Thyroid gland (tissue), 4 donors: Measurements from ENCODE around the gene TLDC2. TPM values are rescaled to one million over a fixed set of nuclear protein-coding genes. Genes with fewer than 3 reads are reported as not detected.
"Not testable (repeated sequence)": the region's sequence is repeated elsewhere in the genome, so short reads cannot be mapped to it uniquely, and the experiment has no call there.

Experiments
- DNase-seq, 2 donors: peaks; one replicate each; pipeline ENCODE4 v3.0.0-alpha.2; 2019
- H3K27ac ChIP-seq, 3 donors: fragments of 200-600 bp; sonication (generic); 1 replicate in 2 of 3; 2 replicates in 1 of 3; pipeline ENCODE4 v1.5.1; 2016 to 2019; ENCODE audit warnings: mild to moderate bottlenecking in 1 of 3, moderate library complexity in 1 of 3
- H3K27me3 ChIP-seq: fragments of 200-600 bp; sonication (generic); one replicate; pipeline ENCODE4 v1.5.1; 2019
- H3K36me3 ChIP-seq, 2 donors: fragments of 200-600 bp; sonication (generic); one replicate each; pipeline ENCODE4 v1.5.1; 2016 to 2019
- H3K4me1 ChIP-seq, 2 donors: fragments of 200-600 bp; sonication (generic); one replicate each; pipeline ENCODE4 v1.5.1; 2017 to 2019
- H3K4me3 ChIP-seq, 3 donors: fragments of 200-600 bp; sonication (generic); replicated peaks in 1 of 3; 1 replicate in 2 of 3; 2 replicates in 1 of 3; pipeline ENCODE4 v1.5.1; 2016; ENCODE audit warnings: mild to moderate bottlenecking in 1 of 3
- H3K9me3 ChIP-seq: fragments of 200-600 bp; sonication (generic); one replicate; pipeline ENCODE4 v1.5.1; 2017
- POLR2A ChIP-seq, 2 donors: fragments of 450-650 bp; IDR thresholded peaks; one replicate each; pipeline ENCODE4 v1.6.1; 2017; ENCODE audit warnings: antibody characterized with exemption in 2 of 2, mild to moderate bottlenecking in 2 of 2, moderate library complexity in 1 of 2
- WGBS, 2 donors: methylation state at CpG; one replicate each; pipeline ENCODE4 v1.1.5; 2017; 5-methylcytosine and 5-hydroxymethylcytosine counted together
- intact Hi-C: fragments of 100-400 bp; cut with DNase I; formaldehyde crosslinking; loops from one replicate; pipeline ENCODE4 v1.15.1; 2023
- total RNA-seq, 4 donors: library from RNA; depleted of rRNA; stranded (reverse); fragments of >200 nt; gene quantifications; one replicate each; pipeline ENCODE4 v1.2.3, GENCODE V29; 2016
- TF ChIP-seq, protein P1 (sequence below), 6 experiments: fragments of 200-600 bp in 3 of 6; fragments of 450-650 bp in 3 of 6; sonication (generic) in 3 of 6; IDR thresholded peaks; one replicate each; pipeline ENCODE4 v1.5.1; 2016 to 2019; ENCODE audit warnings: antibody characterized with exemption in 6 of 6, mild to moderate bottlenecking in 2 of 6, inconsistent platforms in 1 of 6, moderate library complexity in 1 of 6

Gene TLDC2
- total RNA-seq, 4 donors from 2014 or later, result 0.45 to 2.5 (median 1.1) TPM

DNA sequence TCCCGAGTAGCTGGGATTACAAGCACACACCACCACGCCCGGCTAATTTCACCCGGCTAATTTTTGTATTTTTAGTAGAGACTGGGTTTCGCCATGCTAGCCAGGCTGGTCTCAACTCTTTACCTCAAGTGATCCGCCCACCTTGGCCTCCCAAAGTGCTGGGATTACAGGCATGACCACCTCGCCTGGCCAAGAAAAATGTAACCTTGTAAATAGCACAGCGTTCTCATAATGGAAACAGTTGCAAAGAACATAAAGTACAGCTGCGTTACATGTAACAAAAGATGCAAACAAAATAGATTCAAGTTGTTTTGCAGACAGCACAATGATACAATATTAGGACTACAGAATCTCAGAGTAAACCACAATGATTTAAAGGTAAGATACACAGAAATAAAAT, 14.6 kb downstream of the TLDC2 start:
- Histone ChIP-seq H3K27me3 (no peaks in the 10 kb centered on the region), H3K36me3 (peaks cover 26 to 34% of the 10 kb centered on the region in 2 donors), H3K4me3 (no peak overlapping the region), H3K9me3 (no peaks in the 10 kb centered on the region), H3K27ac (no peak overlapping the region), H3K4me1 (peaks cover 10 to 15% of the 10 kb centered on the region in 2 donors)
- no peak for TF ChIP-seq POLR2A (IDR thresholded peaks at IDR 0.05)
- TF ChIP-seq, protein P1, sequence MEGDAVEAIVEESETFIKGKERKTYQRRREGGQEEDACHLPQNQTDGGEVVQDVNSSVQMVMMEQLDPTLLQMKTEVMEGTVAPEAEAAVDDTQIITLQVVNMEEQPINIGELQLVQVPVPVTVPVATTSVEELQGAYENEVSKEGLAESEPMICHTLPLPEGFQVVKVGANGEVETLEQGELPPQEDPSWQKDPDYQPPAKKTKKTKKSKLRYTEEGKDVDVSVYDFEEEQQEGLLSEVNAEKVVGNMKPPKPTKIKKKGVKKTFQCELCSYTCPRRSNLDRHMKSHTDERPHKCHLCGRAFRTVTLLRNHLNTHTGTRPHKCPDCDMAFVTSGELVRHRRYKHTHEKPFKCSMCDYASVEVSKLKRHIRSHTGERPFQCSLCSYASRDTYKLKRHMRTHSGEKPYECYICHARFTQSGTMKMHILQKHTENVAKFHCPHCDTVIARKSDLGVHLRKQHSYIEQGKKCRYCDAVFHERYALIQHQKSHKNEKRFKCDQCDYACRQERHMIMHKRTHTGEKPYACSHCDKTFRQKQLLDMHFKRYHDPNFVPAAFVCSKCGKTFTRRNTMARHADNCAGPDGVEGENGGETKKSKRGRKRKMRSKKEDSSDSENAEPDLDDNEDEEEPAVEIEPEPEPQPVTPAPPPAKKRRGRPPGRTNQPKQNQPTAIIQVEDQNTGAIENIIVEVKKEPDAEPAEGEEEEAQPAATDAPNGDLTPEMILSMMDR (IDR thresholded peaks at IDR 0.05), result no peak
- intact Hi-C loops, result no loop called here
- WGBS, 2 donors, result 93 to 94% methylated on average over 9 of the region's 9 CpGs
- no peak for DNase-seq

DNA sequence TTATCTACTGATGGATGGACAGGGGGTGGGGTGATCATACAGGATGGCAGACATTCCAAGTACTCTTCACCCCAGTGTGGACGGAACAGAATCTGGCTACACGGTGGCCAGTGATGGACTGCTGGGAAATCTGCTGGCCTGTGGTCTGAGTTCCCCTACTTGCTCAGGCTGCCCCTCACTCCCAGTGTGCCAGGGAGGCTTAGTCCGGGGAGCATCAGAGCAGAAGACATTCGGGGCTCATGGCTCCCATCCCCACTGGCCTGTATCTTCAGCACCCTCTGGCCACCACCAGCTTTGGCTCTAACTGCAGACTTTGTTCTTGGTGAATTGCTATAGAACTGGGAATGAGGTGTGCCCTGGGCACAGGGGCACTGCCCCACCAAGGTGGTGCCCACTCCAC, 15.3 kb downstream of the TLDC2 start:
- Histone ChIP-seq H3K9me3 (no peaks in the 10 kb centered on the region), H3K4me3 (no peak overlapping the region), H3K4me1 (peaks cover 10 to 15% of the 10 kb centered on the region in 2 donors), H3K27me3 (no peaks in the 10 kb centered on the region), H3K36me3 (peaks cover 26 to 34% of the 10 kb centered on the region in 2 donors), H3K27ac (no peak overlapping the region)
- TF ChIP-seq, protein P1 (IDR thresholded peaks at IDR 0.05), result no peak
- TF ChIP-seq POLR2A (IDR thresholded peaks at IDR 0.05), result no peak
- DNase-seq, result no peak
- intact Hi-C loops, result no loop called here
- 84 to 91% methylated on average over 4 of the region's 4 CpGs for WGBS, 2 donors

DNA sequence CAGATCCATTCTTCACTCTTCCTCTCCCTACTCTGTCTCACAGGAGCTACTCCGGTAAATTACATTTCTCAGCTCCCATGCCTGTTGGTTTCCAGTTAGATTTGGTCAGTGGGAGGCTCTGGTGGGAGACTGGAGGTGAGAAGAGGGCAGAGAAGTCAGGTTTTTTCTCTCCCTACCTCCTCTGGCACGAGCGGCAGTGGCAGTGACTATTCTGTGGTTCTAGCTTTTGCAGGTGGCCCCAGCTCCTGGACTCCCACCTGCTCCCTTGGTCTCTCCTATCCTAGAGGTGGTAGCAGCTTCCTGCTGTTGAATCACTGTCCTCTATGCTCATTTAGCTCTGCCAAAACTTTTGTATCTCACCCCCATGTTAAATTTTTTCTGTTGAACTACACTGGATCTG, 17.9 kb downstream of the TLDC2 start:
- WGBS, 2 donors, result 94 to 97% methylated on average over 3 of the region's 3 CpGs
- no peak for DNase-seq

DNA sequence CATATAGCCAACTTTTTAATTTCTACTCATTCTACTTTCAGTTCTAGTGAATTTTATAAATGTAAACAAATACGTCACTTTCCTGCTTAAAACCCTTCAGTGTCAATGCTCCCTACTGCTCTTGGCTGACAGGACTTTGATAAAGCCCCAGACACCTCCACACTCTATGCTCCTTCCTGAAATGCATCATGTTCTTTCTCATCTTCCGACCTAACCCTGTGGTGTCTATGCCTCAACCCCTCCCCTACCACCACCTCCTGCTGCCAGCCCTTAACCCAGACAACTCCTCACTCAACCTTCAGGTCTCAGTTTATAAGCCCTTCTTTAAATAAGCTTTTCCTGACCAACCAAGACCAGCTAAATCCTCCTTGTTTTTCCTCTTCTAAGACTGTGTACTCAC, 19.1 kb downstream of the TLDC2 start:
- DNase-seq, result no peak
- TF ChIP-seq, protein P1 (IDR thresholded peaks at IDR 0.05), result no peak
- no peak for TF ChIP-seq POLR2A (IDR thresholded peaks at IDR 0.05)
- WGBS, 2 donors, result 77 to 86% methylated on average over 2 of the region's 2 CpGs
- H3K36me3 ChIP-seq, result peaks cover 33 to 47% of the 10 kb centered on the region in 2 donors
- H3K27me3 ChIP-seq, result no peaks in the 10 kb centered on the region
- H3K4me1 ChIP-seq, result no peaks in the 10 kb centered on the region
- no peaks in the 10 kb centered on the region for H3K9me3 ChIP-seq
- no peak overlapping the region for H3K27ac ChIP-seq
- H3K4me3 ChIP-seq, result no peak overlapping the region
- intact Hi-C loops, result no loop called here

More for the DNA sequence above, 17.9 kb downstream of the TLDC2 start:
- H3K27ac ChIP-seq, result no peak overlapping the region
- H3K27me3 ChIP-seq, result no peaks in the 10 kb centered on the region
- peaks cover 26 to 47% of the 10 kb centered on the region in 2 donors for H3K36me3 ChIP-seq
- TF ChIP-seq, protein P1 (IDR thresholded peaks at IDR 0.05), result no peak
- TF ChIP-seq POLR2A (IDR thresholded peaks at IDR 0.05), result no peak
- no peaks in the 10 kb centered on the region for H3K9me3 ChIP-seq
- H3K4me3 ChIP-seq, result no peak overlapping the region
- intact Hi-C loops, result no loop called here
- H3K4me1 ChIP-seq, result no peaks in the 10 kb centered on the region

DNA sequence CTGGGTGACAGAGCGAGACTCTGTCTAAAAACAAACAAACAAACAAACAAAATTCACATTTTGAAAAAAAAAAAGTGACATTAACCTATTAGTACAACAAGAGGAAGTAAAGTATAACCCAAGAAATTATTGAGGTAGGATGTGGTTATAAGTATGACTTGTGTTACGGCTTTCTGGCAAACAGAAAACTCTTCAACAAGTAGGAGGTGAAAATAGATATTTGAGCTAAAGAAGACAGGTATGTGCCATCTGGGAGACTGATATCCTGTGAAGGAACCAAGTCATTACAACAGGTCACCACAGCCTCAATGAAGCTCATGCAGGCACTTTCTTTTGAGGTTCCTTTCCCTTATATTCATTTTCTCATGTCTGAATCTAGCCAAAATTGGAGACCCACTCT, 28.8 kb downstream of the TLDC2 start:
- Histone ChIP-seq H3K36me3 (peaks cover 13 to 25% of the 10 kb centered on the region in 2 donors), H3K4me3 (no peak overlapping the region), H3K4me1 (no peaks in the 10 kb centered on the region), H3K27me3 (no peaks in the 10 kb centered on the region), H3K27ac (no peak overlapping the region), H3K9me3 (no peaks in the 10 kb centered on the region)
- TF ChIP-seq, protein P1 (IDR thresholded peaks at IDR 0.05), result no peak
- TF ChIP-seq POLR2A (IDR thresholded peaks at IDR 0.05), result no peak
- no peak for DNase-seq
- WGBS, 2 donors, result 94 to 98% methylated on average over 2 of the region's 2 CpGs
- intact Hi-C loops, result no loop called here

DNA sequence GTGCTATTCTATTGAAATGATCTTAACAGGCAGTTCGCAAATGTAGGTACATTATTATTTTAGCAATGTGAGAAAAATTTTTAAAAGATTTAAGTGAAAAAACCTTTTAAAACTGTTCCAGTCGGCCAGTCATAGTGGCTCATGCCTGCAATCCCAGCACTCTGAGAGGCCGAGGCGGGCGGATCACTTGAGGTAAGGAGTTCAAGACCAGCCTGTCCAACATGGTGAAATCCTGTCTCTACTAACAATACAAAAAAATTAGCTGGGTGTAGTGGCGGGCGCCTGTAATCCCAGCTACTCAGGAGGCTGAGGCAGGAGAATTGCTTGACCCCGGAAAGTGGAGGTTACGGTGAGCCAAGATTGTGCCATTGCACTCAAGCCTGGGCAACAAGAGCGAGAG, 29.6 kb downstream of the TLDC2 start:
- H3K27me3 ChIP-seq, DNase-seq, H3K4me3 ChIP-seq, H3K4me1 ChIP-seq, H3K27ac ChIP-seq, intact Hi-C loops, H3K9me3 ChIP-seq: not testable (repeated sequence)
- 92 to 96% methylated on average over 10 of the region's 10 CpGs for WGBS, 2 donors
- H3K36me3 ChIP-seq, result peaks cover 13 to 27% of the 10 kb centered on the region in 2 donors

DNA sequence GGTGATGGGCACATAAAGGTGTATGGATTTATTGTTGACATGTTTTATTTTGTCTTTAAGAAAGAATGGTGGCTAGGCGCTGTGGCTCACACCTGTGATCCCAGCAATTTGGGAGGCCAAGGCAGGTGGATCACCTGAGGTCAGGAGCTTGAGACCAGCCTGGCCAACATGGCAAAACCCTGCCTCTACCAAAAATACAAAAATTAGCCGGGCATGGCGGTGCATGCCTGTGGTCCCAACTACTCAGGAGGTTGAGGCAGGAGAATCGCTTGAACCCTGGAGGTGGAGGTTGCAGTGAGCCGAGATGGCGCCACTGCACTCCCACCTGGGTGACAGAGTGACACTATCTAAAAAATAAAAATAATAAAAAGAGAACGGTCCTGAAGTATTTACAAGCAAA, 30.1 kb downstream of the TLDC2 start:
- intact Hi-C loops, result not testable (repeated sequence)
- H3K36me3 ChIP-seq, result peaks cover 13 to 32% of the 10 kb centered on the region in 2 donors

More for the DNA sequence above, 30.1 kb downstream of the TLDC2 start:
- H3K9me3 ChIP-seq, H3K4me1 ChIP-seq, DNase-seq, H3K27me3 ChIP-seq, H3K4me3 ChIP-seq, H3K27ac ChIP-seq: not testable (repeated sequence)
- WGBS, 2 donors, result 95% methylated on average over 7 of the region's 7 CpGs
